ENCODE results near the gene SEC16A. TPM values are rescaled to one million over a fixed set of nuclear protein-coding genes. Genes with fewer than 3 reads are reported as not detected.

The SEC16A gene
- total and polyA plus RNA-seq, 7 experiments from 2014 or later: 25.4 to 88.5 (median 83.0) TPM

GRCh38 chr9:136464241-136464640 lies 18.6 kb downstream of the SEC16A start:
- Mint-ChIP-seq H3K27me3 (no peaks in the 10 kb centered on the region), H3K27ac (no peak overlapping the region), H3K36me3 (peaks cover 4 to 49% (median 6%) of the 10 kb centered on the region in 5 donors), H3K9me3 (no peaks in the 10 kb centered on the region), H3K4me3 (no peak overlapping the region), H3K4me1 (peaks cover 0 to 6% (median 0%) of the 10 kb centered on the region in 7 donors)
- H3K4me1 ChIP-seq (ENCODE audit: control insufficient read depth in 2 of 2, insufficient read depth in 2 of 2, low read length in 2 of 2): no peaks in the 10 kb centered on the region
- ATAC-seq (no peak), DNase-seq (no peak)
- ChIA-PET CTCF (interaction anchor here (0.6 kb wide), 2 partner anchors 18 to 157 kb away, joined by 3 read pairs; no protein-coding TSS in a partner anchor), POLR2A (no interaction called here)
- H3K4me3 ChIP-seq (ENCODE audit: low read length): no peak overlapping the region
- H3K27ac ChIP-seq (ENCODE audit: low read depth, low read length): no peak overlapping the region
- H3K27me3 ChIP-seq (ENCODE audit: control insufficient read depth in 2 of 2, insufficient read depth in 2 of 2, low read length in 2 of 2): no peaks in the 10 kb centered on the region
- peaks cover 30 to 93% (median 38%) of the 10 kb centered on the region in 3 experiments for H3K36me3 ChIP-seq (ENCODE audit: control insufficient read depth in 2 of 3, insufficient read depth in 3 of 3, low read length in 3 of 3)
- intact Hi-C loops (cut with micrococcal nuclease): no loop called here
- no peaks in the 10 kb centered on the region for H3K9me3 ChIP-seq (ENCODE audit: control insufficient read depth in 2 of 3, low read length in 3 of 3)

- Mint-ChIP-seq H3K4me1 (peaks cover 0 to 6% (median 0%) of the 10 kb centered on the region in 7 donors), H3K9me3 (no peaks in the 10 kb centered on the region)
- DNase-seq: no peak
Observed at GRCh38 chr9:136463578-136463977, 19.3 kb downstream of the SEC16A start.

GRCh38 chr9:136462664-136463063 lies 20.2 kb downstream of the SEC16A start:
- intact Hi-C loops (cut with micrococcal nuclease): no loop called here
- DNase-seq: no peak
- Mint-ChIP-seq H3K4me3 (no peak overlapping the region), H3K9me3 (no peaks in the 10 kb centered on the region), H3K4me1 (peaks cover 0 to 6% (median 0%) of the 10 kb centered on the region in 7 donors), H3K27ac (no peak overlapping the region), H3K36me3 (peaks cover 4 to 54% (median 12%) of the 10 kb centered on the region in 5 donors), H3K27me3 (no peaks in the 10 kb centered on the region)
- H3K36me3 ChIP-seq (ENCODE audit: control insufficient read depth in 2 of 3, insufficient read depth in 3 of 3, low read length in 3 of 3): peaks cover 35 to 97% (median 39%) of the 10 kb centered on the region in 3 experiments
- CTCF ChIA-PET: no interaction called here
- no peaks in the 10 kb centered on the region for H3K4me1 ChIP-seq (ENCODE audit: control insufficient read depth in 2 of 2, insufficient read depth in 2 of 2, low read length in 2 of 2)
- H3K9me3 ChIP-seq (ENCODE audit: control insufficient read depth in 2 of 3, low read length in 3 of 3): no peaks in the 10 kb centered on the region
- POLR2A ChIA-PET: no interaction called here
- H3K4me3 ChIP-seq (ENCODE audit: low read length): no peak overlapping the region
- no peak overlapping the region for H3K27ac ChIP-seq (ENCODE audit: low read depth, low read length)
- no peak for ATAC-seq
- no peaks in the 10 kb centered on the region for H3K27me3 ChIP-seq (ENCODE audit: control insufficient read depth in 2 of 2, insufficient read depth in 2 of 2, low read length in 2 of 2)

More at GRCh38 chr9:136463578-136463977, 19.3 kb downstream of the SEC16A start:
- no peaks in the 10 kb centered on the region for H3K27me3 ChIP-seq (ENCODE audit: control insufficient read depth in 2 of 2, insufficient read depth in 2 of 2, low read length in 2 of 2)
- peaks cover 35 to 95% (median 39%) of the 10 kb centered on the region in 3 experiments for H3K36me3 ChIP-seq (ENCODE audit: control insufficient read depth in 2 of 3, insufficient read depth in 3 of 3, low read length in 3 of 3)
- H3K36me3 Mint-ChIP-seq: peaks cover 4 to 56% (median 12%) of the 10 kb centered on the region in 5 donors
- no peak overlapping the region for H3K4me3 ChIP-seq (ENCODE audit: low read length)
- intact Hi-C loops (cut with micrococcal nuclease): no loop called here
- no peak overlapping the region for H3K4me3 Mint-ChIP-seq
- no peaks in the 10 kb centered on the region for H3K9me3 ChIP-seq (ENCODE audit: control insufficient read depth in 2 of 3, low read length in 3 of 3)
- CTCF ChIA-PET: no interaction called here
- H3K27ac ChIP-seq (ENCODE audit: low read depth, low read length): no peak overlapping the region
- H3K27ac Mint-ChIP-seq: no peak overlapping the region
- no peaks in the 10 kb centered on the region for H3K4me1 ChIP-seq (ENCODE audit: control insufficient read depth in 2 of 2, insufficient read depth in 2 of 2, low read length in 2 of 2)
- POLR2A ChIA-PET: no interaction called here
- no peak for ATAC-seq
- no peaks in the 10 kb centered on the region for H3K27me3 Mint-ChIP-seq

- peaks cover 4 to 60% (median 14%) of the 10 kb centered on the region in 5 donors for H3K36me3 Mint-ChIP-seq
- no peak for DNase-seq
- H3K4me1 ChIP-seq (ENCODE audit: control insufficient read depth in 2 of 2, insufficient read depth in 2 of 2, low read length in 2 of 2): no peaks in the 10 kb centered on the region
- no peak overlapping the region for H3K4me3 Mint-ChIP-seq
- H3K27me3 ChIP-seq (ENCODE audit: control insufficient read depth in 2 of 2, insufficient read depth in 2 of 2, low read length in 2 of 2): no peaks in the 10 kb centered on the region
- peaks cover 0 to 6% (median 0%) of the 10 kb centered on the region in 7 donors for H3K4me1 Mint-ChIP-seq
- H3K27me3 Mint-ChIP-seq: no peaks in the 10 kb centered on the region
- no peak overlapping the region for H3K27ac Mint-ChIP-seq
- no peak overlapping the region for H3K4me3 ChIP-seq (ENCODE audit: low read length)
- ChIA-PET CTCF (no interaction called here), POLR2A (no interaction called here)
- no peak for ATAC-seq
- intact Hi-C loops (cut with micrococcal nuclease): no loop called here
- peaks cover 41 to 97% (median 44%) of the 10 kb centered on the region in 3 experiments for H3K36me3 ChIP-seq (ENCODE audit: control insufficient read depth in 2 of 3, insufficient read depth in 3 of 3, low read length in 3 of 3)
- H3K9me3 Mint-ChIP-seq: no peaks in the 10 kb centered on the region
- no peaks in the 10 kb centered on the region for H3K9me3 ChIP-seq (ENCODE audit: control insufficient read depth in 2 of 3, low read length in 3 of 3)
- no peak overlapping the region for H3K27ac ChIP-seq (ENCODE audit: low read depth, low read length)
Observed at GRCh38 chr9:136460772-136461325, 22.0 kb downstream of the SEC16A start.

GRCh38 chr9:136459425-136459824 lies 23.4 kb downstream of the SEC16A start:
- Mint-ChIP-seq H3K9me3 (no peaks in the 10 kb centered on the region), H3K4me3 (no peak overlapping the region), H3K27ac (no peak overlapping the region), H3K4me1 (peaks cover 0 to 6% (median 0%) of the 10 kb centered on the region in 7 donors), H3K36me3 (peaks cover 0 to 57% (median 13%) of the 10 kb centered on the region in 5 donors), H3K27me3 (no peaks in the 10 kb centered on the region)
- POLR2A ChIA-PET: no interaction called here
- intact Hi-C loops (cut with micrococcal nuclease): no loop called here
- ATAC-seq (no peak), DNase-seq (no peak)
- H3K4me3 ChIP-seq (ENCODE audit: low read length): no peak overlapping the region
- H3K4me1 ChIP-seq (ENCODE audit: control insufficient read depth in 2 of 2, insufficient read depth in 2 of 2, low read length in 2 of 2): no peaks in the 10 kb centered on the region
- no peaks in the 10 kb centered on the region for H3K9me3 ChIP-seq (ENCODE audit: control insufficient read depth in 2 of 3, low read length in 3 of 3)
- CTCF ChIA-PET: no interaction called here
- H3K27ac ChIP-seq (ENCODE audit: low read depth, low read length): no peak overlapping the region
- no peaks in the 10 kb centered on the region for H3K27me3 ChIP-seq (ENCODE audit: control insufficient read depth in 2 of 2, insufficient read depth in 2 of 2, low read length in 2 of 2)
- peaks cover 32 to 97% (median 40%) of the 10 kb centered on the region in 3 experiments for H3K36me3 ChIP-seq (ENCODE audit: control insufficient read depth in 2 of 3, insufficient read depth in 3 of 3, low read length in 3 of 3)

GRCh38 chr9:136457326-136457725 lies 25.5 kb downstream of the SEC16A start:
- CTCF ChIA-PET: no interaction called here
- Mint-ChIP-seq H3K27ac (no peak overlapping the region), H3K27me3 (no peaks in the 10 kb centered on the region), H3K4me1 (peaks cover 0 to 6% (median 0%) of the 10 kb centered on the region in 7 donors), H3K4me3 (no peak overlapping the region), H3K9me3 (no peaks in the 10 kb centered on the region), H3K36me3 (peaks cover 7 to 53% (median 18%) of the 10 kb centered on the region in 5 donors)
- H3K27ac ChIP-seq (ENCODE audit: low read depth, low read length): no peak overlapping the region
- intact Hi-C loops (cut with micrococcal nuclease): no loop called here
- H3K4me1 ChIP-seq (ENCODE audit: control insufficient read depth in 2 of 2, insufficient read depth in 2 of 2, low read length in 2 of 2): no peaks in the 10 kb centered on the region
- POLR2A ChIA-PET: no interaction called here
- no peak for ATAC-seq
- no peak for DNase-seq
- peaks cover 30 to 92% (median 37%) of the 10 kb centered on the region in 3 experiments for H3K36me3 ChIP-seq (ENCODE audit: control insufficient read depth in 2 of 3, insufficient read depth in 3 of 3, low read length in 3 of 3)
- H3K27me3 ChIP-seq (ENCODE audit: control insufficient read depth in 2 of 2, insufficient read depth in 2 of 2, low read length in 2 of 2): no peaks in the 10 kb centered on the region
- no peaks in the 10 kb centered on the region for H3K9me3 ChIP-seq (ENCODE audit: control insufficient read depth in 2 of 3, low read length in 3 of 3)
- no peak overlapping the region for H3K4me3 ChIP-seq (ENCODE audit: low read length)

GRCh38 chr9:136456258-136456657 lies 26.6 kb downstream of the SEC16A start:
- Histone ChIP-seq H3K27me3 (ENCODE audit: control insufficient read depth in 2 of 2, insufficient read depth in 2 of 2, low read length in 2 of 2) (no peaks in the 10 kb centered on the region), H3K27ac (ENCODE audit: low read depth, low read length) (no peak overlapping the region), H3K36me3 (ENCODE audit: control insufficient read depth in 2 of 3, insufficient read depth in 3 of 3, low read length in 3 of 3) (peaks cover 26 to 88% (median 33%) of the 10 kb centered on the region in 3 experiments), H3K9me3 (ENCODE audit: control insufficient read depth in 2 of 3, low read length in 3 of 3) (no peaks in the 10 kb centered on the region), H3K4me1 (ENCODE audit: control insufficient read depth in 2 of 2, insufficient read depth in 2 of 2, low read length in 2 of 2) (no peaks in the 10 kb centered on the region), H3K4me3 (ENCODE audit: low read length) (no peak overlapping the region)
- ChIA-PET POLR2A (no interaction called here), CTCF (no interaction called here)
- DNase-seq (no peak), ATAC-seq (no peak)
- H3K9me3 Mint-ChIP-seq: no peaks in the 10 kb centered on the region
- intact Hi-C loops (cut with micrococcal nuclease): no loop called here
- H3K36me3 Mint-ChIP-seq: peaks cover 7 to 57% (median 17%) of the 10 kb centered on the region in 5 donors
- no peak overlapping the region for H3K27ac Mint-ChIP-seq
- H3K27me3 Mint-ChIP-seq: no peaks in the 10 kb centered on the region
- H3K4me3 Mint-ChIP-seq: no peak overlapping the region
- H3K4me1 Mint-ChIP-seq: peaks cover 0 to 6% (median 0%) of the 10 kb centered on the region in 7 donors

Data from naive thymus-derived CD4-positive, alpha-beta T cell (primary cell).